Gastrocnemius medialis (tissue), 4 donors: ENCODE measurements around the gene PDIA3.
"Not testable (repeated sequence)": the region's sequence is repeated elsewhere in the genome, so short reads cannot be mapped to it uniquely, and the experiment has no call there.

Source experiments
- CTCF ChIP-seq, 5 experiments: fragments of 450-650 bp in 3 of 5; fragments of 200-600 bp in 2 of 5; sonication (generic) in 2 of 5; IDR thresholded peaks in 4 of 5; conservative IDR thresholded peaks in 1 of 5; 1 replicate in 4 of 5; 2 replicates in 1 of 5; pipeline ENCODE4 v1.5.1; 2016 to 2019; ENCODE audit warnings: antibody characterized with exemption in 5 of 5, mild to moderate bottlenecking in 3 of 5, moderate library complexity in 3 of 5
- POLR2A ChIP-seq, 2 donors: fragments of 450-650 bp; IDR thresholded peaks; one replicate each; pipeline ENCODE4 v1.6.1; 2017; ENCODE audit warnings: antibody characterized with exemption in 2 of 2, mild to moderate bottlenecking in 2 of 2, moderate library complexity in 2 of 2

GRCh38 chr15:43815064-43815463 is 68.8 kb downstream of the PDIA3 start:
- not testable (repeated sequence) for TF ChIP-seq CTCF (IDR thresholded peaks at IDR 0.05 in 4 of 5, conservative IDR thresholded peaks at IDR 0.05 in 1 of 5); POLR2A (IDR thresholded peaks at IDR 0.05)
